ENCODE data around the gene COTL1. TPM values are rescaled to one million over a fixed set of nuclear protein-coding genes. Genes with fewer than 3 reads are reported as not detected.

The COTL1 gene, protein sequence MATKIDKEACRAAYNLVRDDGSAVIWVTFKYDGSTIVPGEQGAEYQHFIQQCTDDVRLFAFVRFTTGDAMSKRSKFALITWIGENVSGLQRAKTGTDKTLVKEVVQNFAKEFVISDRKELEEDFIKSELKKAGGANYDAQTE
- 296 TPM for polyA plus RNA-seq (2012; ENCODE audit: insufficient read length, low read depth)

DNA sequence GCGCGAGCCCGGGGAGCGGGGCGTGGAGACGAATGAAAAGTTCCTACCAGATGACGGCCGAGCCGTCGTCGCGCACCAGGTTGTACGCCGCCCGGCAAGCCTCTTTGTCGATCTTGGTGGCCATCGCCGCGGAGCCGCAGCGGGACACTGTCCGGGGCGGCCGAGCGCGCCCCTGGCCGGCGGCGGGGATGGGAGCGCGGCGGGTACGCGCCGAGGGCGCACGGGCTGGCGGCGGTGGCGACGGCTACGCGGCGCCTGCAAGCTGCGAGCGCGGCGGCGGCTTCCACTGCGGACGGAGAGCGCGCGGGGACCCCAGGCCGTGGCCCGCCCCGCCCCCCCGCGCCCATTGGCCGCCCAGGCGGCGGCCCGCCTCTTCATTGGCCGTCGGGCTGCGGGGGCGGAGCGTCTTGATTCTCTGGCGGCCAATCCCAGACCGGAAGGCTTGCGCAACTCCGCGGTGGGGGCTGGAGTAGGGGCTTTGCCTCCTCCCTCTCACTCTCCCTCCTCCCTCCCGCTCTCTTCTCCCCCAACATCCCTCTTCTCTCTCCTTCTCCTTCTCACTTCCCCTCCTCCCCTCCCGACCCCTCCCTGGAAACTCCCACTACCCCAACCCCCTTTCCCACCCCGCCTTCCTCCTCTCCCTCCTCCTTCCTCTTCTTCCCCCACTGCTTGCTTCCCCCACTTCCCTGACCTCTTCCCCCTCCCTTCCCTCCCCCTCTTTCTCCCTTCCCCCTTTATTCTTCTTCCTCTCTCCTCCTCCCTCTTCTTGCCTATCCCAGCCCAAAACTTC lies at the start of gene COTL1:
TSS of gene COTL1 (minus strand) at position 288 of the 790 bp plus-strand sequence. CDS start at position 124, 164 bp downstream.
- TF ChIP-seq SIN3A (IDR thresholded peaks at IDR 0.05; ENCODE audit: borderline replicate concordance, insufficient read depth, low read length) = 0 out of 2 replicates have a peak, but pooled peaks have one; percentile 77
- no peak; the same call in none of the 2 replicates for TF ChIP-seq TAF1 (IDR thresholded peaks at IDR 0.05; ENCODE audit: borderline replicate concordance, insufficient read depth, low read length)
- TF ChIP-seq FOXP2 (optimal IDR thresholded peaks at IDR 0.05; ENCODE audit: borderline replicate concordance, extremely low read depth, extremely low read length, insufficient read depth) = no peak
- 0 out of 2 replicates have a peak, but pooled peaks have one; percentile 40 for TF ChIP-seq POLR2AphosphoS5 (IDR thresholded peaks at IDR 0.05; ENCODE audit: low read depth, low read length)
- TF ChIP-seq REST (IDR thresholded peaks at IDR 0.05; ENCODE audit: insufficient read depth in 1 of 2, low read depth in 2 of 2, low read length in 2 of 2) = 0 out of 4 replicates have a peak, but pooled peaks of 1 of the 2 experiments have one; percentile 21

DNA sequence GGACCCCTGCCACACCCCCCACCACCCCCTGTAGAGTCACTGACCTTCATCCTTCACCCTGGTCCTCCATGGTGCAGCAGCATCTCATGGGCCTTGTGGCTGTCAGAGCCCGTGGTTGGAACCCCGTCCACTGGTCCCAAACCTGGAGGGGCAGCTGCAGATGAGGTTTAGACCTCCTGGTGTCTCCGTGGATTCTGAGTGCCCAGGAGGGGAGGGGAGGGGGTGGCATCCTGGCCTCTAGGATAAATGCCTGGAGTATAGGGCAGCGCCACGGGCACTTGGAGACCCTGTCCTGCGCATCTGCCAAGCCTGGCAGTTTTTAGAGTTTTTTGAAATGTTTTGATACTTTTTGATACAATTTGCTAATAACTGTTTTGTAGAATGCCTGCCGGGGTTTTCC lies 48.0 kb upstream of the COTL1 start:
- TF ChIP-seq REST (IDR thresholded peaks at IDR 0.05; ENCODE audit: insufficient read depth in 1 of 2, low read depth in 2 of 2, low read length in 2 of 2) = no peak
- TF ChIP-seq FOXP2 (optimal IDR thresholded peaks at IDR 0.05; ENCODE audit: borderline replicate concordance, extremely low read depth, extremely low read length, insufficient read depth) = no peak
- no peak for TF ChIP-seq POLR2AphosphoS5 (IDR thresholded peaks at IDR 0.05; ENCODE audit: low read depth, low read length)
- no peak for TF ChIP-seq TAF1 (IDR thresholded peaks at IDR 0.05; ENCODE audit: borderline replicate concordance, insufficient read depth, low read length)
- no peak for TF ChIP-seq SIN3A (IDR thresholded peaks at IDR 0.05; ENCODE audit: borderline replicate concordance, insufficient read depth, low read length)

DNA sequence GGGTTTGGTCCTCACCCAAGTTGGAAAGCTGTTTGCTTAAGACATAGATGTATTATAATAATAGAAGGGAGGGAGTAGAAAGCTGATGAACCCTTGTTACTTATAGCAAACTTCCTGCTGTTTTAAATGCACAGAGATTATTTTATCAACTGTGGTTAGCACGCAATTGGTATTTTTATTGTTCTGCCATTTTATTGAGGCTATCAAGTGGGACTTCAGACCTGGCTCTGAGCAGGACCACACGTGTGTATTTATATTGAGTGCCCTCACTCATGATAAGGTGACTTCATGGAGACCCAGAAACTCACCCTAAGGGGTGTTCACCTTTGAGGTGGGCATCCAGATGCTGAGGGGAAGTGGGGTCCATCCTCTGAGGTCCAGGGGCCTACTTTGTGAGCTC lies 47.5 kb upstream of the COTL1 start:
- TF ChIP-seq FOXP2 (optimal IDR thresholded peaks at IDR 0.05; ENCODE audit: borderline replicate concordance, extremely low read depth, extremely low read length, insufficient read depth) = no peak

- no peak for TF ChIP-seq POLR2AphosphoS5 (IDR thresholded peaks at IDR 0.05; ENCODE audit: low read depth, low read length)
- TF ChIP-seq FOXP2 (optimal IDR thresholded peaks at IDR 0.05; ENCODE audit: borderline replicate concordance, extremely low read depth, extremely low read length, insufficient read depth) = no peak
- no peak for TF ChIP-seq TAF1 (IDR thresholded peaks at IDR 0.05; ENCODE audit: borderline replicate concordance, insufficient read depth, low read length)
- no peak for TF ChIP-seq SIN3A (IDR thresholded peaks at IDR 0.05; ENCODE audit: borderline replicate concordance, insufficient read depth, low read length)
- TF ChIP-seq REST (IDR thresholded peaks at IDR 0.05; ENCODE audit: insufficient read depth in 1 of 2, low read depth in 2 of 2, low read length in 2 of 2) = no peak
Observed at GRCh38 chr16:84663433-84664101, 45.7 kb upstream of the COTL1 start.

DNA sequence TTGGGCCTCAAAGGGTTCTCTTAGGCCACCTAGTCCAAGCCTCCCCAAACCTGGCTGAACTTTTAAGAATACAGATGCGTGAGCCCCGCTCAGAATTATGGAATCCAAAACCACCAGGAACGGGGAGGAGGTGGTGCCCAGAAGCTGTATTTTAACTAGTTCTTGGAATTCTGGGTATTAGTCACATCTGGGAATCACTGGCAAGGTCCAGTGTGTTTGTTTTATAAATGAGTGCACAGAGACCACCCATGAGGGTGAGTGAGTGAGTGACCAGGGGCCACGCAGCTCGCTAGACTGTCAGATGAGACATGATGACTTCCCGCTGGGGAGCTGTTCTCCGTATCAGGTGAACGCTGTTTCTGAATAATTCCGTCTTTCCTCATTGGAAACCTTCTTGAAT lies 44.6 kb upstream of the COTL1 start:
- no peak for TF ChIP-seq POLR2AphosphoS5 (IDR thresholded peaks at IDR 0.05; ENCODE audit: low read depth, low read length)
- no peak for TF ChIP-seq TAF1 (IDR thresholded peaks at IDR 0.05; ENCODE audit: borderline replicate concordance, insufficient read depth, low read length)
- TF ChIP-seq SIN3A (IDR thresholded peaks at IDR 0.05; ENCODE audit: borderline replicate concordance, insufficient read depth, low read length) = no peak
- TF ChIP-seq REST (IDR thresholded peaks at IDR 0.05; ENCODE audit: insufficient read depth in 1 of 2, low read depth in 2 of 2, low read length in 2 of 2) = no peak
- no peak for TF ChIP-seq FOXP2 (optimal IDR thresholded peaks at IDR 0.05; ENCODE audit: borderline replicate concordance, extremely low read depth, extremely low read length, insufficient read depth)
